NCI-H2107 (cell line): Measurements from ENCODE around the gene IL13RA2.

ENCODE experiments used
- DNase-seq: peaks from one replicate; lab custom pipeline; 2025; lab: John Stamatoyannopoulos, UW

Gene IL13RA2

GRCh38 chrX:114985967-114986592 lies 31.3 kb downstream of the IL13RA2 start:
- no peak for DNase-seq

GRCh38 chrX:114976292-114976691 lies 41.1 kb downstream of the IL13RA2 start:
- no peak for DNase-seq

- no peak for DNase-seq
These were observed 44.4 kb downstream of the IL13RA2 start for GRCh38 chrX:114973013-114973412.

GRCh38 chrX:114970806-114971205 lies 46.6 kb downstream of the IL13RA2 start:
- DNase-seq = no peak

GRCh38 chrX:114964374-114964773 lies 53.0 kb downstream of the IL13RA2 start:
- DNase-seq = no peak

- DNase-seq = no peak
These were observed 55.2 kb downstream of the IL13RA2 start for GRCh38 chrX:114962209-114962608.

GRCh38 chrX:114959729-114960128 lies 57.7 kb downstream of the IL13RA2 start:
- no peak for DNase-seq
